Mucosa of rectum (tissue), 2 donors: ENCODE data around the gene FLRT2.

Source experiments
- H3K27ac ChIP-seq, 2 donors: one replicate each; pipeline ENCODE4 v1.7.0; 2013; ENCODE audit warnings: inconsistent platforms in 2 of 2, low read depth in 2 of 2, low read length in 2 of 2
- H3K27me3 ChIP-seq, 2 donors: one replicate each; pipeline ENCODE4 v1.7.0; 2013; ENCODE audit warnings: low read length in 2 of 2; ENCODE audit not compliant: control insufficient read depth in 2 of 2, insufficient read depth in 2 of 2
- H3K36me3 ChIP-seq, 2 donors: one replicate each; pipeline ENCODE4 v1.7.0; 2013; ENCODE audit warnings: low read length in 2 of 2; ENCODE audit not compliant: control insufficient read depth in 2 of 2, insufficient read depth in 2 of 2
- H3K4me1 ChIP-seq, 2 donors: one replicate each; pipeline ENCODE4 v1.7.0; 2013; ENCODE audit warnings: low read length in 2 of 2, mild to moderate bottlenecking in 1 of 2; ENCODE audit not compliant: control insufficient read depth in 2 of 2, insufficient read depth in 2 of 2
- H3K4me3 ChIP-seq, 2 donors: one replicate each; pipeline ENCODE4 v1.7.0; 2013; ENCODE audit warnings: low read length in 2 of 2
- H3K9ac ChIP-seq, 2 donors: one replicate each; pipeline ENCODE4 v1.7.0; 2013; ENCODE audit warnings: low read length in 2 of 2, low read depth in 1 of 2, mild to moderate bottlenecking in 1 of 2
- H3K9me3 ChIP-seq, 2 donors: one replicate each; pipeline ENCODE4 v1.7.0; 2013; ENCODE audit warnings: low read length in 2 of 2; ENCODE audit not compliant: control insufficient read depth in 2 of 2
- donor health status: healthy.
- donor health status: Normal muscosa, but diverticular disease.

The FLRT2 gene

DNA sequence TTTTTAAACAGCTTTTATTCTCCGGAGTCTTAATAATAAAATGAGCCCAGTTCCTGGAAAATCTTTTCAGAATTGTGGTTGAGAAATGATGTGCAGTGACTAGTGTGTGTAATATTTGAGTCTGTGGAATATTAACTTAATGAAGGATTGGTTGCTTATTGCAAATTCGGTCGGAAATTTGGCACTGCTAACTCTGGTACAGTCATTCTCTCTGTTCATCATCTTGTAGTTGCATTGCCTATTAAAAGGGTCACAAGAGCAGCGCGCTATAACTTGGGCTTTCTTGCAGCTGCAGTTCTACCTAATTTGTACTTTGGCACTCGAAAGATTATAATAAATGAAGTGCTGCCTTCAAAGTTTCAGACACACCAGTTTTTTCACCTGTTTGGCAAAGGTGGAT lies 146.0 kb downstream of the FLRT2 start:
- Histone ChIP-seq H3K9ac (no peak overlapping the region), H3K27me3 (no peaks in the 10 kb centered on the region), H3K4me1 (no peaks in the 10 kb centered on the region), H3K4me3 (no peak overlapping the region), H3K9me3 (peaks cover 0 to 3% of the 10 kb centered on the region in 2 donors), H3K27ac (no peak overlapping the region), H3K36me3 (no peaks in the 10 kb centered on the region)

- Histone ChIP-seq H3K27me3 (no peaks in the 10 kb centered on the region), H3K4me1 (no peaks in the 10 kb centered on the region), H3K9ac (no peak overlapping the region), H3K9me3 (no peaks in the 10 kb centered on the region), H3K27ac (no peak overlapping the region), H3K4me3 (no peak overlapping the region), H3K36me3 (no peaks in the 10 kb centered on the region)
Measured at GRCh38 chr14:85686908-85687307, 157.0 kb downstream of the FLRT2 start.

- no peak overlapping the region for H3K9ac ChIP-seq
- H3K9me3 ChIP-seq: no peaks in the 10 kb centered on the region
- no peak overlapping the region for H3K27ac ChIP-seq
- no peaks in the 10 kb centered on the region for H3K36me3 ChIP-seq
- H3K4me1 ChIP-seq: no peaks in the 10 kb centered on the region
- no peak overlapping the region for H3K4me3 ChIP-seq
- H3K27me3 ChIP-seq: no peaks in the 10 kb centered on the region
Measured at GRCh38 chr14:85687456-85687855, 157.5 kb downstream of the FLRT2 start.

DNA sequence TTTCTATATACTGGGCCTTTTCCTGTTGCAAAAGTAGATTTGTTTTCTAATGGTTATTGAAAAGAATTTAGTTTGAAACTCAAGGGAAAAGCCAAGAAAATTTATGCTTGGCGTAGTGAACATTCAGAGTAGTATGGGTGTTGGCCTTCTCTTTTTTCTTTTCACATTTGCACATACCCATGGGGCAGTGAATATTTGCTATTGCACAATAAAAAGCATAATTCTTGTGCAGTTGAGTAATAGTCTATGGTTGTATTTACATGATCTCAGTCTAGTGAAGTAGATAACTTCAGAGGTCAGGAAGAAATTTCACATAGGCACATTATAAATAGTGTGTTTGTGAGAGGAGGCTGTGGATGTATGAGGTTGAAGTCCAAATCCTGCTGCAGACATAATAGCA lies 158.1 kb downstream of the FLRT2 start:
- H3K4me3 ChIP-seq: no peak overlapping the region

GRCh38 chr14:85695300-85695699 lies 165.4 kb downstream of the FLRT2 start:
- H3K27ac ChIP-seq: no peak overlapping the region
- H3K4me3 ChIP-seq: no peak overlapping the region
- H3K27me3 ChIP-seq: no peaks in the 10 kb centered on the region
- no peaks in the 10 kb centered on the region for H3K9me3 ChIP-seq
- no peaks in the 10 kb centered on the region for H3K4me1 ChIP-seq
- no peak overlapping the region for H3K9ac ChIP-seq
- no peaks in the 10 kb centered on the region for H3K36me3 ChIP-seq

More for the DNA sequence above, 158.1 kb downstream of the FLRT2 start:
- Histone ChIP-seq H3K36me3 (no peaks in the 10 kb centered on the region), H3K4me1 (no peaks in the 10 kb centered on the region), H3K27me3 (no peaks in the 10 kb centered on the region), H3K9ac (no peak overlapping the region), H3K27ac (no peak overlapping the region), H3K9me3 (no peaks in the 10 kb centered on the region)

DNA sequence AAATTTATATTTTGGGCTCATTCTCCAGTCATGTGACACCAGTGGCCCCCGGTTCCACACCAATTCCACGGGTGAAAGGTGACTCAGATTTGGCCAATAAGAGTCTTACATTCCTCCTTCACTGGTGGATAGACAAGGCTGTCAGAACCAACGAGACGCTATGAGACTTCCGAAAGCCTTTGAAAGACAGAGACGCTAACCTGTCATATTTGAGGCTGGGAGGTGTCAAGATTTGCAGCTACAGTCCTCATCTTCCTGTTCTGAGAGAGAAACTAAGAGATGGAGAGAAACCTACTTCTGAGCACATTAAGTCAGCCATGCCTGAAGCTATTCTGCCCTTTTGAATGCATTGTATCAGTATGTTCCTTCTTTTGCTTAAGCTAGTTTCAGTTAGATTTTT lies 171.2 kb downstream of the FLRT2 start:
- Histone ChIP-seq H3K27ac (no peak overlapping the region), H3K4me3 (no peak overlapping the region), H3K27me3 (no peaks in the 10 kb centered on the region), H3K36me3 (no peaks in the 10 kb centered on the region), H3K4me1 (no peaks in the 10 kb centered on the region), H3K9ac (no peak overlapping the region), H3K9me3 (no peaks in the 10 kb centered on the region)

DNA sequence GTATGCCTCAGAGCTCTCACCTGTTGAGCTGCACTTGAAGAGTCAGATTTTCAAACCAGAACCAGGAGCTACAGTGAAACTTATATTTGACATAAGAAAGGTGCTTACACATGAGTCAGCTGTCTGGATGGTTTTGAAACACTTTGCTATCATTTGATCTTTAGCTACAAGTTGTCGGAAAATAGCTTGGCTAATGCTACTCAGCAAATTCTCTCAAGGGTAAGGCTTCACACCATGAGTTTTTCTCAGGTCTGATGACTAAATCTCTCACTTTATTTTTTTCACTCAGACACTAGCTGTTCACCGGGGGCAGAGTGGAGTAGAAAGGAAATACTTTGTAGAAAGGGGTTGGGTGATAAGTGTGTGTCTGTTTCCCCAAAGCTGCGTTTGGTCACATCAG lies 171.8 kb downstream of the FLRT2 start:
- no peaks in the 10 kb centered on the region for H3K9me3 ChIP-seq
- H3K27me3 ChIP-seq: no peaks in the 10 kb centered on the region
- no peak overlapping the region for H3K27ac ChIP-seq
- no peaks in the 10 kb centered on the region for H3K4me1 ChIP-seq
- no peak overlapping the region for H3K4me3 ChIP-seq
- no peaks in the 10 kb centered on the region for H3K36me3 ChIP-seq
- H3K9ac ChIP-seq: no peak overlapping the region

- H3K27ac ChIP-seq: no peak overlapping the region
- H3K4me1 ChIP-seq: no peaks in the 10 kb centered on the region
- H3K4me3 ChIP-seq: no peak overlapping the region
- no peaks in the 10 kb centered on the region for H3K36me3 ChIP-seq
- no peaks in the 10 kb centered on the region for H3K9me3 ChIP-seq
- H3K9ac ChIP-seq: no peak overlapping the region
- no peaks in the 10 kb centered on the region for H3K27me3 ChIP-seq
Measured at GRCh38 chr14:85702191-85702590, 172.2 kb downstream of the FLRT2 start.

DNA sequence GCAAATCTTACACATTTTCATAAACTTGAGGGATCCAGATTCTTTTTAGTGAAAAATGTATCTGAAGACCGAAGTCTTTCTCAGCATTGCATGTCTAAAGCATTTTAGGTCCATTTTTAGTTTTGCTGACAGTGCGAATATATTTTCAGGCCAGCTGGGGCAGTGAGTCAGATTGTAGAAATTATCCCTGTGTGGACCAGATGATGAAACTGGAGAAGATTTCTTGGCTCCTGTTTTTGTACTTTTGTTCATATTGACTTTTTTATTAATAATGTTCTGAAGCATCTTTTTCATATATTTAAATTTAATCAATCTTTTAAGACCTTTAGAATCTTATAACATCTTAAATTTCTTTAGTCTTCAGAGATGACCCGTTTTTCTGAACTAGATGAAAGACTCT lies 173.1 kb downstream of the FLRT2 start:
- no peaks in the 10 kb centered on the region for H3K27me3 ChIP-seq
- no peak overlapping the region for H3K27ac ChIP-seq
- H3K36me3 ChIP-seq: no peaks in the 10 kb centered on the region
- H3K9me3 ChIP-seq: no peaks in the 10 kb centered on the region
- H3K4me1 ChIP-seq: no peaks in the 10 kb centered on the region
- no peak overlapping the region for H3K4me3 ChIP-seq
- H3K9ac ChIP-seq: no peak overlapping the region
